CD4-positive, alpha-beta T cell treated with Interleukin-2 at 100 ng/mL for 4 hours (primary cell): Measurements from ENCODE around the gene UGT1A8.
"Not testable (repeated sequence)": the region's sequence is repeated elsewhere in the genome, so short reads cannot be mapped to it uniquely, and the experiment has no call there.

Experiments used
- DNase-seq: peaks from one replicate; pipeline ENCODE4 v3.0.0-alpha.2; 2020; ENCODE audit warnings: low spot score

Gene UGT1A8

GRCh38 chr2:233643128-233643527, 25.7 kb downstream of the UGT1A8 start:
- no peak for DNase-seq

GRCh38 chr2:233646033-233646432, 28.6 kb downstream of the UGT1A8 start:
- DNase-seq: not testable (repeated sequence)

GRCh38 chr2:233650981-233651380, 33.5 kb downstream of the UGT1A8 start:
- DNase-seq: no peak

GRCh38 chr2:233651430-233651829, 34.0 kb downstream of the UGT1A8 start:
- DNase-seq: no peak

GRCh38 chr2:233654501-233654900, 37.1 kb downstream of the UGT1A8 start:
- no peak for DNase-seq

- no peak for DNase-seq
Measured at GRCh38 chr2:233655043-233655442, 37.6 kb downstream of the UGT1A8 start.

- DNase-seq: not testable (repeated sequence)
Measured at GRCh38 chr2:233655943-233656342, 38.5 kb downstream of the UGT1A8 start.

GRCh38 chr2:233656443-233656842, 39.0 kb downstream of the UGT1A8 start:
- no peak for DNase-seq

- no peak for DNase-seq
Measured at GRCh38 chr2:233658610-233659009, 41.2 kb downstream of the UGT1A8 start.

- DNase-seq: no peak
Measured at GRCh38 chr2:233663911-233664310, 46.5 kb downstream of the UGT1A8 start.

GRCh38 chr2:233668605-233669260, 51.3 kb downstream of the UGT1A8 start:
- no peak for DNase-seq

- DNase-seq: no peak
Measured at GRCh38 chr2:233671290-233672161, 54.1 kb downstream of the UGT1A8 start, which contains the start of gene UGT1A9. Gene UGT1A9 (plus strand): TSS chr2:233671898. CDS start chr2:233671935, 37 bp downstream.

- DNase-seq: no peak
Measured at GRCh38 chr2:233672886-233673285, 55.5 kb downstream of the UGT1A8 start.

GRCh38 chr2:233673896-233674295, 56.5 kb downstream of the UGT1A8 start:
- no peak for DNase-seq

GRCh38 chr2:233674314-233674713, 56.9 kb downstream of the UGT1A8 start:
- DNase-seq: no peak

- DNase-seq: no peak
Measured at GRCh38 chr2:233674995-233675394, 57.6 kb downstream of the UGT1A8 start.

GRCh38 chr2:233676046-233676445, 58.6 kb downstream of the UGT1A8 start:
- no peak for DNase-seq

GRCh38 chr2:233679196-233679595, 61.8 kb downstream of the UGT1A8 start:
- no peak for DNase-seq

GRCh38 chr2:233680361-233681045, 63.1 kb downstream of the UGT1A8 start:
- DNase-seq: no peak

- no peak for DNase-seq
Measured at GRCh38 chr2:233681521-233682099, 64.2 kb downstream of the UGT1A8 start, which contains the start of gene UGT1A7. Gene UGT1A7 (plus strand): TSS chr2:233681901. CDS start chr2:233681938, 37 bp downstream.

- DNase-seq: no peak
Measured at GRCh38 chr2:233684640-233685039, 67.2 kb downstream of the UGT1A8 start.

- DNase-seq: no peak
Measured at GRCh38 chr2:233686928-233687327, 69.5 kb downstream of the UGT1A8 start.
